Activated naive CD4-positive, alpha-beta T cell treated with Interleukin-2 at 50 U/mL for 16 hours (primary cell): ENCODE measurements around the gene SERINC1.

Source experiments
- DNase-seq: peaks from one replicate; pipeline ENCODE4 v3.0.0-alpha.2; 2020

Gene SERINC1

DNA sequence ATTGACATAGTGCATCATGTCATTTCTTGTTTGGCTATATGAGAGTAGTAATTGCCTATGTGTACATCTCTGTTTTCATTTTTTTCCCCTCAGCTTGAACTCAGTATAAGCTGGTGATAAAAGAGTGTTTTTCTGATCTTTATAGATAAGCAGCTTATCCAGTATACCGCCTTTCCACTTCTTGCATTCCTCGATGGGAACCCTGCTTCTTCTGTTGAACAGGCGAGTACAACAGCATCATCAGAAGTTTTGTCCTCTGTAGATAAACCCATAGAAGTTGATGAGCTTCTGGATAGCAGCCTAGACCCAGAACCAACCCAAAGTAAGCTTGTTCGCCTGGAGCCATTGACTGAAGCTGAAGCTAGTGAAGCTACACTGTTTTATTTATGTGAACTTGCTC, 39.8 kb downstream of the SERINC1 start:
- DNase-seq: no peak

DNA sequence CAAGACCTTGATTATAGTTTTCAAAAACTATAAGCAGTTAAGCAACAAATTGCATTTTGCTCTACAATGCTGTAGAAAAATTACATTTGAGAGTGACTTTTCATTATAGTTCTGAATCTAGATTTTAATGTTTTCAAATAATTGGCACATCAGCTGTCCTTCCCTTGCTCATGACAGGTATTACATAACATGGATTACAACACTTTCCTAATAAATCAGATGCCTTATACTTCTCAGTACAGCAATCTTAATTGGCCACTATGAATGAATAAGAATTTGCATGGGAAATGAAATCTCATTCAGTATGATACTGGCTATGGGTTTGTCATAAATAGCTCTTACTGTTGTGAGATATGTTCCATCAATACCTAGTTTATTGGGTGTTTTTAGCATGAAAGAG, 42.3 kb downstream of the SERINC1 start:
- DNase-seq: no peak

DNA sequence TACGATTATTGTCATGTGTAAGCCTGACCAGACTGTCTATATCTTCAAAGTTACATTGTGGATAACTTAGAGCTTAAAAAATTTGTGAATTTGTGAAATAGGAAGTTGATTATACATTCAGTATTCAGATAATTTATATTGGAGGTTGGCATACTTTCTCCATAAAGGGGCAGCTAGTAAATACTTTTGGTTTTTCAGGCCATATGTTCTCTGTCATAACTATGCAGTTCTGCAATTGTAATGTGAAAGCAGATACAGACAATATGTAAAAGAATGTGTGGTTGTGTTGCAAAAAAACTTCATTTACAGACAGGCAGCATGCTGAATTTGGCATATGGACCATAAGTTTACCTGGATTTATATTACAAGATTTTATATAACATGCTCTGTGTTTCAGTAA, 42.8 kb downstream of the SERINC1 start:
- DNase-seq: no peak

DNA sequence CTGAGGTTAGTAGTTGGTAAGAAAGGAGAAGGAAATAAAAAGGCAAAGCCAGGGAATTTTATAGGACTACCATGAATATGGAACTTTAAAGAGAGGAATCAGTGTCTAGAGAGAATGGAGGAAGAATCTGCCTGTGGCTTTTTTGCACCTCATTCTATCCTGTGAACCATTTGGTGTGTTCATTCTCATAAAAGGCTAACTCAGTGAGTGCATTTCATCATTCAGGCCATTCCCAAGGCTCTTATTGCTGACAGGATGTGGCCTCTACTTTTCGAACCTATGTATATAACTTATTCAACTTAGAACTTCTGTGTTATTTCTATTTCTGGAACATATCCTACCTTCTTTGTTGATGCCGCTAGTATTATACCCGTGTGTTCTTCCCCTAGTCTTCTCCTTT, 45.0 kb downstream of the SERINC1 start:
- DNase-seq: no peak

DNA sequence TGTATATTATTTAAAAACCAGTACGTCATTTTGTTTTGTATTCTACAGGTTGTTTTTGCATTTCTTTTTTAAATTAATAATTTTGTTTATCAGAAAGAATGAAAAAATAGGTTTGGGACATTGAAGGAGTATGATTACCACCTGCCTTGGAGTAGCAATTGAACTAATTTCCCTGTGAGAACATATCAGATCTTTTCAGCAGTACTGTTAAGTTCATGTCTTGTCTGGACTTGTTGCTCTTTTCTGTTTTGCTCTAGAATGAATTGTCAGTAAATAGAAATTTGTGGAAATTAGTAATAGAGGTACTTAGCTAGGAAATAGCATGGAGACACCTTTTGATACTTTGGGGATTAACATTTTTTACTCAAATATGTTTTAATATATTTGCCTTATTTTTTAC, 47.9 kb downstream of the SERINC1 start:
- DNase-seq: no peak

DNA sequence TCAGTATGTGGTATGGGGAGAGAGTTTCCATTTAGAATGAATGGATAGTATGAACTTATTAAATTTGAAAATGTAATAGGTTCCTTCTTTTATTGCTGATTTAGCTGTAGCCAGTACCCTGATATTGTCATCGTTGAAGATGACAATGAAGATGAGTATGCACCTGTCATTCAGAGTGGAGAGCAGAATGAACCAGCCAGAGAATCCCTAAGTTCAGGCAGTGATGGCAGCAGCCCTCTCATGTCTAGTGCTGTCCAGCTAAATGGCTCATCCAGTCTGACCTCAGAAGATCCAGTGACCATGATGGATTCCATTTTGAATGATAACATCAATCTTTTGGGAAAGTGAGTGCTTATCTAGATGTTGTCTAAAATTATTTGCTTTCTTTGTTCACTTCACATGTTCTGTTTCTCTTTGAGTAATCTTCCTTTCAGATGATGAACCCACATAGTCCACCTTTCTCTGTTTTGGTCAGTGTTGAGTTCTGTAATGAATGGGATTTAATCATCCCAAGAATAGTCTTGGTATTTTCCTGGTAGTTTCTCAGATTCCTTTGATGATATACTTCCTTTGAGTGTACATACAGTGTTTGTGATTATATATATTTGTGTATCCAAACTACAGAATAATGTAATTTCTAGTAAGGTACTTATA, 48.9 kb downstream of the SERINC1 start:
- DNase-seq: no peak

DNA sequence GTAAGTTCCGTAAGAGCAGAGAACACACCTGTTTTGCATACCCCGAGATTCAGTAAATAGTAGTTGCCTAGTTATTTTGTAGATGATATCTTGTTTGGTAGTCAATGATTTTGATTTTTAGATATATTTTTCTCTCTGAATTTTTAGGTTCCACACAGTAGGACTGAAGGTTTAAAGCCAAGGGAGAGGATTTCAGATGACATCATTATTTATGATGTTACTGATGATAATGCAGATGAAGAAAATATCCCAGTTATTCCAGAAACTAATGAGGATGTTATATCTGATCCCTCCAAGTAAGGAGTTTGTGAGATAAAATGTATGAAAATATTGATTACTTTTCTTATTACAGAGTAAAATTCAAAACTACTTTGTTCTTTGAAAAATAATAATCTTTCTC, 49.6 kb downstream of the SERINC1 start:
- no peak for DNase-seq

DNA sequence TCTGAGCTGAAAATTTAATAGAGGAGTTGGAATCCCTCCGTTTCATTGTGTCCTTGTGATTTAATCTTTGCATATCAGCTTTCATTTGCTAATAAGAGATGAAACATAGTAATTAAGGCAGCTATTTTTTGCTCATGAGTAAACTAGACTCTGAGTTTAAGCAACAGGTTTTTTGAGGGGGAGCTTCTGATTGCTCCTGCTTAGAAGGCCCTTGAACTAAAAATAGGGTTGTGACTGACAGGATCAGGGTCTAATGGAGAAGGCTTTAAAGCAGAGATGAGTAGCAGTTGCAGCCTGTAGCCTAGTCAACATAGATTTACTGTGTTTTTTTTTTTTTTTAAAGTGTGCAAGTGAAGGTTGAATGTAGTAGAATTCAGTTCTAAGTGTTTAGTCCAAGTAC, 54.8 kb downstream of the SERINC1 start:
- DNase-seq: no peak

DNA sequence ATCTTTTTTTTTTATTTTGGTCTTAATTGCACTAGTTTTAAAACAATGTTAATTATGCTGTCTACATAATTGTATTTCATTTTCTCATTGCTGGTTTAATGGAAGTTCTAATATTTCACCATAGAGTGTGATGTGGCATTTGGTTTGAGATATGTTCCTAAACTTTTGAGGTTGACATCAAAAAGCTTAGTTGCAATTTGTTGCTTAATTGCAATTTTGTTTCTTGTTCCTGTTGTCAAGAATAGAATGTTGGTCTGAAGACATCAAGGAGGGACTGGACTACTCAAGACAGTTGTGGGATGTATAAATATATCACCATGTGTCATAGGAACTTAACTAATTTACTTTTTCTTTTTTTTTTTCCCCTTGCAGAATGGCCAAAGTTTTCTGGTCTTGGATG, 59.6 kb downstream of the SERINC1 start:
- no peak for DNase-seq

DNA sequence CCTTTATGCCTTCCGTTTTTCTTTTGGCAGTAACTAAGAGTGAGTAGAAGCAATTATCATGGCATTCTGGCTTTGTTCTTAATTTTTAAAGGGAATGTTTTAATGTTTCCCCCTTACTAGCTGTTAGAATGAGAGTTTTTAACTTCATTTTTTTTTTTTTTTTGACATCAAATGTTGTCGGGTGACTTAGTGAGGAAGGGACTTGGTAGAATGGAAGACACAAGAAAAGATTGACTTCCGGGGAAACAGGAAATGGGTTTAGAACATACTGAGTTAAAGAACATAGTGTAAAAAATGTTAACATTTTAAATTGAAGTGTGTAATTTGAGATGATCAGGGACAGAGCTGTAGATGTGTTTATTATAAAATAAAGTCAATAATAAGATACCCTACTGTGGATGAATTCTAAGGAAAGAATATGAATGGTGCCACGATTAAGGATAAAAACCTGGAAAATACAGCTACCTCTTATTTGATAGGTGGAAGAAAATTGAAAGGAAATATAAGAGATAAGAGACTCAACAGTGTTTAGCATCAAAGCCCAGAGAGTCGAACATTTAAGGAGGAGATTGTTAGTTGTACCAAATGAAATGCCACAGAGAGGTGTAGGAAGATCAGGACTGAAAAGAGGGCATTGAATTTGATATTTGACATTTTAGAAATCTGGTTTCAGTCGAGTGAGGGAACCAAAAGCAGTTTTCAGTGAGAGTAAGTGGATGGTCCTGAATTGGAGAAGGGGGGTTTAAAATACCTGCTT, 62.7 kb downstream of the SERINC1 start:
- DNase-seq: no peak

DNA sequence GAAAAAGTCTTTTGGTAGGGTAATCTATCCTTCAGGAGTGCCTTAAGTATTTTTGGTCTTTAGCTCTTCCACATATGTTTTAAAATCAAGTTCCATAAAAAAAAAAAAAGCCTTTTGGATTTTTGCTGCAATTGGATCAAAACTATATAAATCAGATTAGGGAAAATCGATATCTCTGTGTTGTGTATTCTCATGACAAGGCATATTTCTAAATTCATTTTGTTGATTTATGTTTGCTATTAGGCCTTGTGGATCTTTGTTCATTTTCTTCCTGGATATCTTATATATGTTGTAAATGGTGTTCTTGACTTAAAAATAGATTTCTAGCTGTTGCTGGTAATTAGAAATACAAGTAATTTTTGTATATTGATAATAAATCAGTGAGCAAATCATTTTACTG, 63.4 kb downstream of the SERINC1 start:
- no peak for DNase-seq

DNA sequence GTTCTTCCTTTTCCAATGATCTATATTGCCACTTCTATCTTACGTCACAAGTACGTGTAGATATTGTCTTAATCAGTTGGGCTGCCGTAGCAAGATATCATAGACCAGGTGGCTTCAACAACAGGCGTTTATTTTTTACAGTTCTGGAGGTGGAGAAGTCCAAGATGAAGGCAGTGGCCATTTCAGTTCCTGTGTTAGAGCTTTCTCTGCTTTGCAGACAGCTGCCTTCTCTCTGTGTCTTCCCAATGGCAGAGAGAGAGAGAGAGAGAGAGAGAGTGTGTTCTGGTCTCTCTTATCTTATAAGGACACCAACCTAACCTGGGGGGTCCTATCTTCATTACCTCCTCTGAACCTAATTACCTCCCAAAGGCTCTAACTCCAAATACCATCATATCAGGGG, 63.9 kb downstream of the SERINC1 start:
- no peak for DNase-seq

DNA sequence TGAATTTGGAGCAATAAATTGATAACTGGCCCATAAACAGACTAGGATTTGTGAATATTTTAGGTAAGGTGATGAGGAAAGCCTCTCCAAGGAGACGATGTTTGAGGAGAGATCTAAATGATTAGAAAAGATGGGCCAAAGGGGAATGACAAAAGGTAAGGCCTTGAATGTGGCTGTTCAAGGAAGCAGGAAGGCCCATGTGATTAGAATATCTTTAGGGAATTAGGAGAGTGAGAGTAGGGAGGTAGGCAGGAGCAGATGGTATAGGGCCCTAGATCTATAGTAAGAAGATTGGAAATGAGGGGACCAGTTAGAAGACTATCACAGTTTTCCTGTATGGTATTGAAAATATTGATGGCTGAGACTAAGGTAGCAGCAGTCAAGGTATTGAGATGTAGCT, 65.4 kb downstream of the SERINC1 start:
- DNase-seq: no peak

DNA sequence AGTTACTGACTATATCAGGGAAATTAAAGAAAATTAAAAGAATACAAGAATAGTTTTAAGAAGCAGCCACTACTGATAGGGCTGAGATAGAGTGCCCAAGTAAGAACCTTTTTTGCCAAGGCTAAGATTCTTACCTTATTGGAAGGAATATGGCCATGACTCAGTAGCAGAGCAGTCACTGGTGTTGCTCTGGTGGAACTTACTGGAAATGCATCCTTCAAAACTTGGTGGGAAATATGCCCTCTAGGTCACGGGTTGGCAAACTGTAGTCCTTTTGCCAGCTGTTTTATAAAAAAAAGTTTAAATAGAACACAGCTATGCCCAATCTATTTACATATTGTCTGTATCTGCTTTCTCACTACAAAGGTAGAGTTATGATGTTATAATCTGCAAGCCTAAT, 66.2 kb downstream of the SERINC1 start:
- no peak for DNase-seq

DNA sequence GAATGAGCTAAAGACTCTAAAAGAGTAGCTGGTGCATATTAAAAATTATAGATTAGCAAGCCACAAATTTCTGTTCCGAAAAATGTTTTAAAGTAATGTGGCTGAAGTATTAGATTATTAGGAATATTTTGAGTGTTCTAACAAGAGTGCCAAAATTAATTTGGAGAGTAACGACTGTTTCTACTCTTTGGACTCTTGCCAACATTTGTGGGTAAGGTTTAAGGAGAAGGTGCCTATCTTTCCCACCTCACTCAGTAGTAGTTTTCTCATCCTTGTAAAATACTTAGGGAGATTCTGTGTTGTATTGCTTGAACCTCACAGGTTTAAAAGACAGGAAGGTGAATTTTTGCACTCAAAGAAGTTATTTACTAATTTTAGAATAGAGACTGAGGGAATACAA, 67.2 kb downstream of the SERINC1 start:
- no peak for DNase-seq

DNA sequence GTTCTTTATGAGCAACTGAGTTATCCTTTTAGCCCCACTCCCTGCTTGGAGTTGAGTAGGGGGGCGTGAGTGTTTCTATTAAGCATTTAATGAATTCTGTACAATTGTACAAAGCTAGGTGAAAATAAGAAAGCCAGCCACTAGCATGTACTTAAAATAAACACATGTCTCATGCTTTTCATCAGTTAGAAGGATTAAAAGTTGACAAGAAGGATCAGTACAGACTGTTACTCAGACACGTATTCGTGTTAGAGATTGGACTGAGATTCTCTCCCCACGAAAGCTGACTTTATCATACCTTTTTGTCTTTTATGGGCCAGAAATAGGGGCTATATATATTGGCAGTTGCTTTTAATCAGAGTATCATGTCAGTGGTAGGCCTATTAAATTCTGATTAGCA, 70.5 kb downstream of the SERINC1 start:
- no peak for DNase-seq

DNA sequence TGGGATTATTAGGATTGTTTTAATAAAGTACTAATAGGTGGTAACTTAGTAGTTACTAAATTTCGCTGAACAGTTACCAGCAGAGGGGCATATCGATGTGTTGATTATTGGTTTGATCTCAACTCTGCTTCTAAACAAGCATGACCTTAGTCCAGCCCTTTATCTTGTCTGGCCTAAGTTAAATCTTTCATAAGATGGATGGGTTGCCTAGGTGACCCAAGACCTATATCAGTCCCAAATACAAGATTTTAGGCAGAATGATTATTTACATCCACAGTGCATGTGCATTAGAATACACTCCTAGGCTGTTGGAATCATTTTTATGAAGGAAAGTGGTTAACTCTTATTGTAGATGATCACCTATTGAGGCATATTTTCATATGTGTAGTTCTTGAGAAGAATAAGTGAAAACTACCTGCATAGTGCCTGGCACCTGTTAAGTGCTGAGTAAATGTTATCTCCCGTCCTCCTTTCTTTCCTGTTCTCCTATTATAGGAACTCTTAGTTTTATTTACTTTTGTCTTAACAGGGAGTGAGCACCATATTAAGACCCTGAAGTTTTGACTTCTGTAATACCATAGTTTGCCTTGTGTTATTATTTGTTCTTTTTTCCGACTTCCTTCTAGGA, 71.0 kb downstream of the SERINC1 start:
- DNase-seq: no peak

DNA sequence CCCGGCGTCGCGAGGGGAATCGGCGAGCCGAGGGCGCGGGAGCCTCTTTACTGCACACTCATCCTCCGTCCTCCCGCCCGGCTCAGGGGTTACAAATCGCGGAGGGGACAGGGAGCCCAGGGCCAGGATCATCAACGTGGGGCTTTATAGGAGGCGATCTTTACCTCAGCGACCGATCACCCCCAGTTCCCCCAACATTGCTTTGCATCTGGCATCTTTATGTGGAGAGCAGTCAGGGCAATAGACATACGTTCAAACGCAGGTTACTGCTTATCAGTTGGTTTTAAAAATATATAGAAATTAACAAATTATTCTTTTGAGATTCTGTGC, 71.5 kb downstream of the SERINC1 start:
- DNase-seq: no peak

DNA sequence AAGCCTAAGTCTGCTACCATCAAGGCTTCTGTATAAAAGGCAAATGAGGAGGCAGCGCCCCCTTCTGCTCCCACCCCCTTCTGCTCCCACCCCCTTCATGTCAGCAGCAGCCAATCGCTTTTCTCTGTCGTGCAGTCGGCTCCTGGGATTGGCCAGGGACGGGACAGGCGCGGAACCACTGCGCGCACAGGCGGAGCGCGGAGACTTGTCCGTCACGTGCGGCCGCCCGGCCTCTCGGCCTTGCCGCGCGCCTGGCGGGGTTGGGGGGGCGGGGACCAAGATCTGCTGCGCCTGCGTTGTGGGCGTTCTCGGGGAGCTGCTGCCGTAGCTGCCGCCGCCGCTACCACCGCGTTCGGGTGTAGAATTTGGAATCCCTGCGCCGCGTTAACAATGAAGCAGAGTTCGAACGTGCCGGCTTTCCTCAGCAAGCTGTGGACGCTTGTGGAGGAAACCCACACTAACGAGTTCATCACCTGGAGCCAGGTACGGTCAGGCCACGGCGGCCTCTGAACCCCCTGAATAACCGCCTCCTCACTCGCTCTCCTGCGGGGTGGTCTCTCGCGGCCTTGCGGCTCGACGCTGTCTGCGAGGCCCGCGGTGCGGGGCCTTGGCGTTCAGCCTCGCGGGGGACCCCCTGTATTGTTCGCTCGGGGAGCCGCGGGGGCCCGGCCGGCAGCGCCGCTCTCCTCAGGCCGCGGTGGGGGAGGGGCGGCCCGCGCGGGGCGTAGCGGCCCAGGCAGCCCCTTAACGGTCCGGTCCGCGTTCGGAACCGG, 72.1 kb downstream of the SERINC1 start, which contains the start of gene HSF2:
Gene HSF2 (plus strand): TSS at position 305 of the 773 bp plus-strand sequence. CDS start 86 bp downstream, at position 391.
- DNase-seq: peak; percentile 94

DNA sequence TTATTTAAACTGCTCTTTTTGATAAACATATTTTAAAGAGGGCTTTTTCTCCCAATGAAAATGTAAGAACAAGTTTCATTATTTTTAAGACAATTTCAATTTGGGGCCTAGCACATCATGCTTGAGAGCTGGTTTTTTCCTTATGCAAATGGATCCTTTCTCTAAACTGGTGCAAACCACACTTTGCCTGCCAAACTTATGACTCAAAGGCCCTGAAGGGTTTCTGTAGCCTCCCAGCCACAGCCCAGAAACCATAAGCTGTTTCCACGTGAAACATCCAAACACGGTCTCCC, 72.6 kb downstream of the SERINC1 start:
- no peak for DNase-seq

DNA sequence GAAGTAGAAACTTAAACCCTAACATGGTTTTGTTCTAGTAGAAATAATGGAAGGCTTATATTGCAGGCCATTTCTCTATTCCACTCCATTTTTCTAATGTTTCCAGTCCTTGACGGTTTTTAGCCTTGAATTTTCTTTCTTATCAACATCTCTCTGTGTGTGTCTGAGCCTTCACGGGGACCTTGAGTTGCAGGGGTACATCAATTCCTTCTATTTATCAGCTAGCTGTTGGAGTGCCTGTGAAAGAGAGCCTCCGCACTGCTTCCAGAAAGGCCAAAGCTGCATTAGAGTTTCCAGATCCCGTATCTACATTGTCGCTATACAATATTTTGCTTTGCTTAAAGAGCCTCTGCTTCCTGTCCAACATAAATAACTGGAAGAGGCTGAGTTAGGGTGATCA, 77.6 kb downstream of the SERINC1 start:
- no peak for DNase-seq

DNA sequence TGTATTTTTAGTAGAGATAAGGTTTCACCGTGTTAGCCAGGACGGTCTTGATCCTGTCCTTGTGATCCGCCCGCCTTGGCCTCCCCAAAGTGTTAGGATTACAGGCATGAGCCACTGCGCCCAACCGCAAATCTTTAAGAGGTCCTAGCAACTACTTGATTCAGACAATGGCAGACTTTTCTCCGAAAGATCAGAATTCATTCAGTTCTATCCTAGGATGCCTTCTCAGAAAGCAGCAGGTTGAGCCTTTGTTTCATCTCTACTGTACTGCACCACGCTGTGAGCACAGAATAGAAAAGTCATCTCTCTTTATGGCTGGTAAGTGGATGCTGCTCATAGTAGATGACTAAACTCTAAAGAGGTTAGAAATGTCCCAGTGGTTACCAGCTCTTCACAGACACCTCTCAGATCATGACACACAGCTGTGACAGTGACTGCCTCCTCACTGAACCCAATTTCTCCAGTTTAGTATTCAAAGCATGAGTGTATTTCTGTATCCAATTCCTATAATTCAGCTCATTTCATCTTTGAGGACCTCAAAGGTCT, 78.2 kb downstream of the SERINC1 start:
- no peak for DNase-seq
